GM12865 (cell line): ENCODE results near the gene FKBP2.

Experiments used
- DNase-seq: peaks from one replicate; pipeline ENCODE4 v3.0.0; 2010; ENCODE audit warnings: low read depth
- H3K4me3 ChIP-seq: 2 replicates; pipeline ENCODE4 v1.5.1; 2011; ENCODE audit warnings: mild to moderate bottlenecking, low read depth, low read length, control low read depth
- CTCF ChIP-seq: IDR thresholded peaks from 2 replicates; pipeline ENCODE4 v1.5.1; 2011; ENCODE audit warnings: low read length, control low read depth, low read depth, inconsistent platforms; ENCODE audit not compliant: insufficient read depth; ENCODE audit errors: missing control alignments

The FKBP2 gene

GRCh38 chr11:64249038-64249437 is 8.1 kb downstream of the FKBP2 start:
- H3K4me3 ChIP-seq: no peak overlapping the region
- no peak for TF ChIP-seq CTCF
- no peak for DNase-seq

- H3K4me3 ChIP-seq: no peak overlapping the region
- no peak for TF ChIP-seq CTCF
- DNase-seq: no peak
Measured at GRCh38 chr11:64249563-64250414, 8.9 kb downstream of the FKBP2 start.

- no peak for TF ChIP-seq CTCF
- DNase-seq: no peak
- H3K4me3 ChIP-seq: peak overlapping the region; percentile 56; the same call in 1 of the 2 replicates
Measured at GRCh38 chr11:64250415-64251015, 9.6 kb downstream of the FKBP2 start.

GRCh38 chr11:64251016-64251752 is 10.3 kb downstream of the FKBP2 start, which contains the start of gene PLCB3:
TSS of gene PLCB3 (plus strand) at chr11:64251530. CDS start at chr11:64251650, 120 bp downstream.
- peak; percentile 67 for TF ChIP-seq CTCF
- peak within 1 kb of the TSS; percentile 72 for H3K4me3 ChIP-seq
- DNase-seq: peak; percentile 63

GRCh38 chr11:64251753-64252002 is 10.8 kb downstream of the FKBP2 start:
- H3K4me3 ChIP-seq: peak overlapping the region; percentile 72
- no peak for TF ChIP-seq CTCF
- DNase-seq: no peak

GRCh38 chr11:64252003-64252872 is 11.3 kb downstream of the FKBP2 start:
- peak overlapping the region; percentile 72 for H3K4me3 ChIP-seq
- peak; percentile 48 for TF ChIP-seq CTCF
- no peak for DNase-seq
